ENCODE data around the gene CYB561D2. TPM values are rescaled to one million over a fixed set of nuclear protein-coding genes. Genes with fewer than 3 reads are reported as not detected.
A peak's percentile ranks its signal among the peaks of the same experiment; 100 is the strongest.

The CYB561D2 gene
- total and polyA plus RNA-seq, 9 of the 15 experiments (the other 6 are each of a cell fraction or from before 2014, with no cell fraction given), result 4.2 to 16.6 (median 9.4) TPM

GRCh38 chr3:50320853-50321335, 29.8 kb upstream of the CYB561D2 start (continued):
- TF ChIP-seq CUX1 (CRISPR knock-in tag; IDR thresholded peaks at IDR 0.05) (no peak), C11orf30 (IDR thresholded peaks at IDR 0.05; ENCODE audit: low read depth) (no peak), GATAD2B (IDR thresholded peaks at IDR 0.05; ENCODE audit: borderline replicate concordance) (peak; percentile 79; the same call in 1 of the 2 replicates), RBFOX2 (IDR thresholded peaks at IDR 0.05; ENCODE audit: low read depth, low read length) (0 out of 2 replicates have a peak, but pooled peaks have one; percentile 63), MXI1 (IDR thresholded peaks at IDR 0.05; ENCODE audit: low read depth, low read length) (peak; percentile 81; the same call in 1 of the 2 replicates), ETS1 (conservative IDR thresholded peaks at IDR 0.05; ENCODE audit: control insufficient read depth, low read depth, low read length) (peak; percentile 67; the same call in 1 of the 2 replicates), TEAD1 (CRISPR knock-in tag; IDR thresholded peaks at IDR 0.05) (peak; percentile 33 to 69; a peak in 2 of 4 replicates), EP400 (IDR thresholded peaks at IDR 0.05) (0 out of 2 replicates have a peak, but pooled peaks have one; percentile 31), MTA3 (IDR thresholded peaks at IDR 0.05; ENCODE audit: borderline replicate concordance) (0 out of 2 replicates have a peak, but pooled peaks have one; percentile 34), POLR2A (conservative IDR thresholded peaks at IDR 0.05) (no peak), USF1 (CRISPR knock-in tag; IDR thresholded peaks at IDR 0.05) (peak; percentile 59; the same call in 1 of the 2 replicates), USF2 (CRISPR knock-in tag; IDR thresholded peaks at IDR 0.05) (peak; percentile 68), SNAPC5 (CRISPR knock-in tag; IDR thresholded peaks at IDR 0.05) (no peak)
